ENCODE data around the gene ODAD2.

DNA sequence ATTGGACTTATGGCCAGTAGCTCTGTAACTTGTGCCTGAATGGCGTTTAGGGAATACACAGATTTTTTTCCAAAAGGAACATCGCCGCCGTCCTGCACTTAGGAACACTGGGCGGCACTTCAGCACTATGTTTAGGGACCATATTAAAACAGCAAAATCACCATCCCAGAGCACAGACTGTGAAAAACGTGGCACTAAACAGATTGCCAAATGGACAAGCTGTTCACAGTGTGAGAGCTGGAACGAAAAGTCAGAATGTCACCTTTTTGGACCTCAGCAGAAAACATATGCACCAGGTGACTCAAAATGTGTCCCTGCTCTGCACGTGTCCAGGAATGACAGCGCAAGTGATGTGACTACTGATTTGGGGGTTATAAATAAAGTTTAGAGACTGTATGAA lies 87.9 kb downstream of the ODAD2 start:
- no peak for TF ChIP-seq CTCF (IDR thresholded peaks at IDR 0.05)
- TF ChIP-seq POLR2A (IDR thresholded peaks at IDR 0.05) = no peak
- no peak for TF ChIP-seq POLR2AphosphoS5 (IDR thresholded peaks at IDR 0.05)
